Tibial artery (tissue), 4 donors: ENCODE measurements around the gene SLC25A34.
A peak's percentile ranks its signal among the peaks of the same experiment; 100 is the strongest.

Source experiments
- DNase-seq, 2 donors: peaks; one replicate each; pipeline ENCODE4 v3.0.0-alpha.2; 2019
- H3K27ac ChIP-seq, 2 donors: fragments of 200-600 bp; sonication (generic) in 1 of 2; 1 replicate in 1 of 2; 2 replicates in 1 of 2; pipeline ENCODE4 v1.5.1; 2018 to 2019; ENCODE audit warnings: mild to moderate bottlenecking in 1 of 2
- H3K27me3 ChIP-seq, 2 donors: fragments of 200-600 bp; sonication (generic) in 1 of 2; one replicate each; pipeline versions ENCODE4 v1.5.1 to v1.6.0; 2016 to 2019
- H3K36me3 ChIP-seq, 3 donors: fragments of 200-600 bp; sonication (generic) in 2 of 3; one replicate each; pipeline ENCODE4 v1.5.1; 2016 to 2019; ENCODE audit warnings: mild to moderate bottlenecking in 2 of 3
- H3K4me1 ChIP-seq, 4 donors: fragments of 200-600 bp; sonication (generic) in 2 of 4; 1 replicate in 3 of 4; 2 replicates in 1 of 4; pipeline ENCODE4 v1.5.1; 2016 to 2019
- H3K4me3 ChIP-seq, 2 donors: fragments of 200-600 bp; sonication (generic) in 1 of 2; 1 replicate in 1 of 2; 2 replicates in 1 of 2; pipeline ENCODE4 v1.5.1; 2018 to 2019; ENCODE audit warnings: mild to moderate bottlenecking in 2 of 2
- H3K9me3 ChIP-seq, 3 donors: fragments of 200-600 bp; sonication (generic) in 1 of 3; one replicate each; pipeline ENCODE4 v1.5.1; 2016 to 2019
- intact Hi-C: fragments of 100-400 bp; cut with DNase I; formaldehyde crosslinking; loops from one replicate; pipeline ENCODE4 v1.15.0; 2023; ENCODE audit warnings: low total_unique reads
- TF ChIP-seq, protein P1 (sequence below), 2 experiments: fragments of 200-600 bp in 1 of 2; fragments of 450-650 bp in 1 of 2; IDR thresholded peaks; one replicate each; pipeline ENCODE4 v1.5.1; 2017 to 2019; ENCODE audit warnings: antibody characterized with exemption in 2 of 2, mild to moderate bottlenecking in 1 of 2, moderate library complexity in 1 of 2

The SLC25A34 gene

DNA sequence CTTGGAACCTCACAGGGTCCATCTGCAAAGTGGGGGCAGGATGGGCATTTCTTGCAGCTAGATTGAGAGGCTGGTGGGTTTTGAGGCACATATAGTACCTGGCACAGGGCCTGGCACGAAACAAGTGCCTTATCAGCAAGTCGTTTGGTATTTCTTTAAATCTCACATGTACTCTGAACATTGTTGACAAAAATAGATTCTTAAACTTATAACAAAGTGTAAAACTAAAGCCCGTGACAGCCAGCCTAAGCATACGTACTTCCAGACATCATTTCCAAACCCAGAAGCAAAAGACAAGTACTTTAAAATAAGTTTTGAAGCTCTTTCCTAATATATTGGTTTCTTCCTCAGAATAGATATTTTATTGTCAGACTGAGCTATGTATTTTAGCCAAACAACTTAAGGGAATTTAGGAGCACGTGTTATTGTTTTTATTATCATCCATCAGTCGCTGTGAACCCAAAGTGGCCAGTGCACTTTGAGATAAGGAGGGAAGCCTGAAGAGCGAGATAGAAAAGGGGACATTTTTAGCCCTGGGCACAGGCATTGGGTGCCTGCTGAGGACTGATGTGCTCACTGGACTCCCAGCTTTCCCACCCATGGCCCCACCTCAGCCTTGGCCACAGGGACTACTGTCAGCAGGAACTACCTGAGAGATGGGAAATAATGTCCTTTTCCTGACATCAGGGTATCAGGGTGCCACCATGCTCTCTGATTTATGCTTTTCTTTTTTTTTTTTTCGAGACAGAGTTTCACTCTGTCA, 25.5 kb downstream of the SLC25A34 start:
- Histone ChIP-seq H3K27ac (peak overlapping the region; percentile 95 to 97), H3K36me3 (peaks cover 18 to 31% (median 18%) of the 10 kb centered on the region in 3 donors), H3K27me3 (no peaks in the 10 kb centered on the region), H3K9me3 (no peaks in the 10 kb centered on the region), H3K4me3 (peak overlapping the region; percentile 79 to 90), H3K4me1 (peaks cover 0 to 82% (median 70%) of the 10 kb centered on the region in 4 donors)
- intact Hi-C loops: no loop called here
- TF ChIP-seq, protein P1, sequence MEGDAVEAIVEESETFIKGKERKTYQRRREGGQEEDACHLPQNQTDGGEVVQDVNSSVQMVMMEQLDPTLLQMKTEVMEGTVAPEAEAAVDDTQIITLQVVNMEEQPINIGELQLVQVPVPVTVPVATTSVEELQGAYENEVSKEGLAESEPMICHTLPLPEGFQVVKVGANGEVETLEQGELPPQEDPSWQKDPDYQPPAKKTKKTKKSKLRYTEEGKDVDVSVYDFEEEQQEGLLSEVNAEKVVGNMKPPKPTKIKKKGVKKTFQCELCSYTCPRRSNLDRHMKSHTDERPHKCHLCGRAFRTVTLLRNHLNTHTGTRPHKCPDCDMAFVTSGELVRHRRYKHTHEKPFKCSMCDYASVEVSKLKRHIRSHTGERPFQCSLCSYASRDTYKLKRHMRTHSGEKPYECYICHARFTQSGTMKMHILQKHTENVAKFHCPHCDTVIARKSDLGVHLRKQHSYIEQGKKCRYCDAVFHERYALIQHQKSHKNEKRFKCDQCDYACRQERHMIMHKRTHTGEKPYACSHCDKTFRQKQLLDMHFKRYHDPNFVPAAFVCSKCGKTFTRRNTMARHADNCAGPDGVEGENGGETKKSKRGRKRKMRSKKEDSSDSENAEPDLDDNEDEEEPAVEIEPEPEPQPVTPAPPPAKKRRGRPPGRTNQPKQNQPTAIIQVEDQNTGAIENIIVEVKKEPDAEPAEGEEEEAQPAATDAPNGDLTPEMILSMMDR (IDR thresholded peaks at IDR 0.05): no peak
- DNase-seq: no peak

DNA sequence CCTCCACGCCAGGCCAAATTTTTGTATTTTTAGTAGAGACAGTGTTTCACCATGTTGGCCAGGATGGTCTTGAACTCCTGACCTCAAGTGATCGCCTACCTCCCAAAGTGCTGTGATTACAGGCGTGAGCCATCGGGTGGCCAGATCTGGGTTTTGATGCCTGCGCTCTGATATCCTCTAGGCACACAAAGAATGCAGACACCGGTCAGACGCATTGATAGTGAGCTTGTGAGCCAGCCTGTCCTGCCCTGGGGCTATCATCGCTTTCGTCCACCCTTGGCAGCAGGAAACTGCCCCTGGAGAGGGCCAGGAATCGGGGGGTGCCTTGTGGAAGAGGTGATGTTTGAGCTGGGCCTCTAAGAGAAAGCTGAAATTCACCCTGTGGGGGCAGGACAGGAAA, 26.5 kb downstream of the SLC25A34 start:
- H3K9me3 ChIP-seq: no peaks in the 10 kb centered on the region
- no peaks in the 10 kb centered on the region for H3K27me3 ChIP-seq

DNA sequence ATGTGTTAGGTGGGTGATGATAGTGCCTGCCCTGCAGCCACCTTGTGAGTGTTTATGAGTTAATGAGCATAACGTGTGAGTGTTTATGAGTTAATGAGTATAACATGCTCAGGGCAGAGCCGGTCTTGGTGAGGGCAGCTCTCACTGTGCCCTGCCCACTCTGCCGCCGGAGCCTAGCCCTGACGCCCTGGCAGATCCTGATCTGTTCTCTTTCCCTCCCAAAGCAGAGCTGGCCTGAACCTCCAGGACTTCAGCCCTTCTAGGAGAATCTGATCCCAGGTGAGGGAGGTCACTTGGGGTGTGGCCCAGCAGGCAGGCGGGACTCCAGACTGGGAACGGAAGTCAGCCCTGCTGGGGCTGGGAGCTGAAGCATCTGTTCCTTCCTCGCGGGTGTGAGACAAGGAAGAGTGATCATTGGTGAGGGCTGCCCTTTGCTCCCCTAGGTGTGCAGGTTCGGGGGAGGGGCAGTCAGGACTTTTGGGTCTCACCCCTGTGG, 28.3 kb downstream of the SLC25A34 start:
- H3K4me1 ChIP-seq: peaks cover 0 to 80% (median 52%) of the 10 kb centered on the region in 4 donors
- H3K4me3 ChIP-seq: peak overlapping the region; percentile 14 to 37
- no peaks in the 10 kb centered on the region for H3K27me3 ChIP-seq
- intact Hi-C loops: no loop called here
- H3K9me3 ChIP-seq: no peaks in the 10 kb centered on the region
- H3K36me3 ChIP-seq: peaks cover 45 to 59% (median 45%) of the 10 kb centered on the region in 3 donors
- TF ChIP-seq, protein P1 (IDR thresholded peaks at IDR 0.05): no peak
- H3K27ac ChIP-seq: peak overlapping the region; percentile 95 to 97
- no peak for DNase-seq

More for the DNA sequence above, 26.5 kb downstream of the SLC25A34 start:
- peak overlapping the region; percentile 79 to 90 for H3K4me3 ChIP-seq
- TF ChIP-seq, protein P1 (IDR thresholded peaks at IDR 0.05): no peak
- H3K27ac ChIP-seq: peak overlapping the region; percentile 95 to 97
- H3K4me1 ChIP-seq: peaks cover 0 to 72% (median 62%) of the 10 kb centered on the region in 4 donors
- H3K36me3 ChIP-seq: peaks cover 27 to 41% (median 28%) of the 10 kb centered on the region in 3 donors
- intact Hi-C loops: no loop called here
- DNase-seq: no peak

DNA sequence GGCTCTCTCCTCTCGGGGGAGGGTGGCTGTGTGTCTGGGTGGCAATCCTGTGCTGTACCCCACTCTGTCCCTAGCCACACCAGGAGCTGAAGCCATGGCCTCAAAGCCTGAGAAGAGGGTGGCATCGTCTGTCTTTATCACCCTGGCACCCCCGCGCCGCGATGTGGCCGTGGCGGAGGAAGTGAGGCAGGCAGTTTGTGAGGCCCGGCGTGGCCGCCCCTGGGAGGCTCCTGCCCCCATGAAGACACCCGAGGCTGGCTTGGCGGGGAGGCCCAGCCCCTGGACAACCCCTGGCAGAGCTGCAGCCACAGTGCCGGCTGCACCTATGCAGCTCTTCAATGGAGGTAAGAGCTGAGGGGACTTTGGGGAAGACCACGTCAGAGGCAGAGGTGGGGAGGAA, 28.8 kb downstream of the SLC25A34 start:
- peaks cover 50 to 64% (median 51%) of the 10 kb centered on the region in 3 donors for H3K36me3 ChIP-seq
- peaks cover 0 to 83% (median 50%) of the 10 kb centered on the region in 4 donors for H3K4me1 ChIP-seq
- intact Hi-C loops: no loop called here
- no peaks in the 10 kb centered on the region for H3K9me3 ChIP-seq
- DNase-seq: no peak
- peak overlapping the region; percentile 95 to 97 for H3K27ac ChIP-seq
- H3K27me3 ChIP-seq: no peaks in the 10 kb centered on the region
- peak overlapping the region; percentile 14 to 37 for H3K4me3 ChIP-seq
- TF ChIP-seq, protein P1 (IDR thresholded peaks at IDR 0.05): no peak

DNA sequence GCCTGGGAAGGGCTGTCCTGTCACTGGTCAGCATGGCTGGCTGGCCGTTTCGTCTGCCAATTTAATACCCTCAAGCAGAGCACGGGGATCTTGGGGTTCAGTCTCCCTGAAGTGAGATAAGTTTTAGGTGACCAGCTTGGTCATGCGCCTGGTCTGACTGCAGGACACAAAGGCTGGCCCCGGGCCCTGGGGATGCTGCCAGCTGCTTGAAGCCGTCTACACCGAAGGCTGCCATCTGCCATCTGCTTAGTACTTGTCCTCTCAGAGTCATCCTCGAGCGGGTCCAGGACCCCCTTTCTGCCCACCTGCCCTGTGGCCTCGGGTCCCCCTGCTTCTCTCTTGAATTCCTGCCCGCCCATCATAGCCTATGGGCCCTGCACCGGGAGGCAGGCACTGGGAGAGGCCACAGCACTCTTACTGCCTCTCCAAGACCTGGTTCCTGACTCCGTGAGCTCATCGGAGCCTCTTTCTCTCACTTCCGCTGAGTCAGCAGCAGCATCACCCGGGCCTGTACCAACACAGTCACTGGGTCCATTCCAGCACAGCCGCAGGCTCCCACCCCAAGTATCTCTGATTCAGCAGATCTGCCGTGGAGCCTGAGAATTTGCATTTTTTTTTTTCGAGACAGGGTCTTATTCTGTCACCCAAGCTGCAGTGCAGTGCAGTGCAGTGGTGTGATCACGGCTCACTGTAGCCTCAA, 29.6 kb downstream of the SLC25A34 start:
- Histone ChIP-seq H3K27ac (peak overlapping the region; percentile 95 to 97), H3K4me3 (peak overlapping the region in 1 of 2 donors; percentile 4)
- DNase-seq: no peak

More for the DNA sequence above, 29.6 kb downstream of the SLC25A34 start:
- H3K4me1 ChIP-seq: peaks cover 0 to 86% (median 48%) of the 10 kb centered on the region in 4 donors
- H3K9me3 ChIP-seq: no peaks in the 10 kb centered on the region
- intact Hi-C loops: no loop called here
- peaks cover 57 to 72% (median 59%) of the 10 kb centered on the region in 3 donors for H3K36me3 ChIP-seq
- TF ChIP-seq, protein P1 (IDR thresholded peaks at IDR 0.05): no peak
- H3K27me3 ChIP-seq: no peaks in the 10 kb centered on the region
